ENCODE measurements around the gene EFCAB9.

Gene EFCAB9

DNA sequence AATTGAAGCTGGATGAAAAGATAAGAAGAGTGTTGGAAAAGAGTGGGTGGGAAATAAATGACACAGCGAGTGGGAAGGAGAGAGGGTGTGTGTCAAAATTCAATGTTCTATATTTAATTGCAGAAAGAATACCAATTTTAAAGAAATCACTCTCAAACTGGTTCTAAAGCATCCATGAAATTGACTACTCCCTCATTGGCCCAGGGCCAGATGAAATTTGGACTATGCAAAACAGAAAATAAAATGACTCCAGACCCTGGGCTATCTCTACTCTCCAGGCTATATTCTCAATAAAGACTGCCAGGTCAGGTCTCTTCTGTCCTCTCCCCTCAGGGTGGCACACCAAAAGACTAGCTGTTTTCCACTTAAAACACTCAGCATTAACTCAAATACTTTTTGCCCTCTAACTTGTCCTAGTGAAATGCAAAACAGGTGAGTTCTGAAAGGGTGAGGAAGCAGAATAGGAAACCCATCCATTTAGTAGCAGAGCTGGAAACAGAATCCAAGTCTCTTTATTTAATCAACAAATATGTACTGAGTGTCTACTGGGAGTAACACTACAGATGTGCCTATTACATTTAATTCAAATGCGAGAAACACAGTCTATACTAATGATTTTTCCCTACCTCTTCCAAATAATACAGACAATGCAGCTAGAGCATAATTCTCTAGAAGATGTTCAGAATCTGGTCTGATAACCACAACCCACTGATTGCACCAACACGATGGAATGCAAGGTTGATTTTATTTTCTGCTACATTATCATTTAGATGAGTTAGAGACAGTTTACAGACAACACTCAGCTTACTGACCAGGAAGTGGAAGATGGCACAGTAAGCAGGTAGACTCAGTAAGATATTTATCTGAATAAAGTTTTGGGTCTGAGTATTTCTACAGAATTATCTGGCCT is 42.1 kb downstream of the EFCAB9 start:
- no peak for DNase-seq (ENCODE audit: low read depth in 3 of 3)

DNA sequence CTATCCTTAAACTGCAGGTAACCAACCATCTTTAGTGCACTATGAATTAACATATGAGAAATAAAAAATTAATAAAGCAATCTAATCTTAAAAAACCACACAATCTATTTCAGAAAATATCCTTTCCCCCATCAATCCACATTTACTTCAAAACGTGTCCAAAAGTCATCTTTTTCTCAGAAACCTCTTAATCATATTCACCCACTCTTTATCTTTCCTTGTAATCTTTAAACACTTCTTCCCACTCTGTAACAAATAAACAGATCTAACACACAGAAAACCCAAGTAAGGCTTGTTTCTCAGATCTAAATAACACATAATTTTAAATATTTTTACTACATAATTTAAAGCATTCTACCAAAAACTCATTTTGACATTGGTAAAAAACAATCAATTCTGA is 44.4 kb downstream of the EFCAB9 start:
- DNase-seq (ENCODE audit: low read depth in 3 of 3): no peak

DNA sequence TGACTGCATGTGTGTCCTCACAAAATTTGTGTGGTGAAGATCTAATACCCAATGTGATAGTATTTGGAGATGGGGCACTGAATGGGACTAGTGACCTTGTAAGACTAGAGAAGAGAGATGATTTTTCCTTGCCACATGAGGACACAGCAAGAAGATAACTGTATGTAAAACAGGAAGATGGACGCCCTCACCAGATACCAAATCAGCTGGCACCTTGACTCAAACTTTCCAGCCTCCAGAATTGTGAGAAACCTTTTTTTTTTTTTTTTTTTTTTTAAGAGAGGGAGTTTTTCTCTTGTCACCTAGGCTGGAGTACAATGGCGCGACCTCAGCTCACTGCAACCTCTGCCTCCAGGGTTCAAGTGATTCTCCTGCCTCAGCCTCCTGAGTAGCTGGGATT is 49.3 kb downstream of the EFCAB9 start:
- DNase-seq (ENCODE audit: low read depth in 3 of 3): no peak

DNA sequence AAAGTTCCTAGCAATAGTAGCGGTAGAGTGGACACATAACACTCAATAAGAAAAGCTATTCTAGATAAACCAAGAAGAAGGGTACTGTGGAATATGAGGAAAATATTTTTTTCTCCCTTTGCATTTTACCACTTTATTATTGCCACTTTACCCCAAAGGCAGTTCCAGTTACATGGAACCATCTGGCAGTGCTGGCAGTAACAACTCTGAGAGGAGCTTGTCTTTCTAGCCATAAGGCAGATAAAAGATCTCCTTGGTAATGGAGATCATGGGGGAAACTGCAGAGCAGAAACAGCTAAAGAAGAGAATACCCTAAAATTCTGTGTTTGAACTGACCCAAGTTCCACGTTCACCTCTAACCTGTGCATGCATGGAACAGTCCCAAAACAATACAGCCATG is 51.1 kb downstream of the EFCAB9 start:
- no peak for DNase-seq (ENCODE audit: low read depth in 3 of 3)

DNA sequence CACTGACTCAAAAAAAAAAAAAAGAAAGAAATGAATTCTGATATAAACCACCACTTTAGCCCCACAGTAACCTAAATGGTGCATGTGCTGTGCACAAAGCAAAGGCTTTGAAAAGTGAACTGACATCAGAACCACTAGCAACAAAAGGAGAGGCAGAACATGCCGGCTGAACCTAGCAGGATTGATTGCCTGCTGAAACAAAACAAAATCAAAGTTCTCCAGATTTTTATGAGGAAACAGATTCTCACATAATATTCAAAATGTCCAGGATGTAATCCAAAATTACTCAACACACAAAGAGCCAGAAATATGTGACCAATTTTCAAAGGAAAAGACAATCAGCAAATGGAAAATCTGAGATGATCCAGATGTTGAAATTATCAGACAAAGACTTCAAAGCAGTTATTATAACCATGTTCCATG is 51.7 kb downstream of the EFCAB9 start:
- DNase-seq (ENCODE audit: low read depth in 3 of 3): no peak

DNA sequence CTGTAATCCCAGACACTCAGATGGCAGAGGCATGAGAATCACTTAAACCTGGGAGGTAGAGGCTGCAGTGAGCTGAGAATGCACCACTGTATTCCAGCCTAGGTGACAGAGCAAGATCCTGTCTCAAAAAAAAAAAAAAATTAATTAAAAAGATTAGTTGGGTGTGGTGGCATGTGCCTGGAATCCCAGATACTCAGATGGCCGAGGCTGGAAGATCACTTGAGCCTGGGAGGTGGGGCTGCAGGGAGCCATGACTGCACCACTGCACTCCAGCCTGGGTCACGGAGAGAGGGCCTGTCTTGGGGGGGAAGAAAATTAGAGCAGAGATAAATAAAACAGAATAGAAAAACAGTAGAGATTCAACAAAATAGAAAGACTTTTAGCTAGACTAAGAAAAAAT is 54.7 kb downstream of the EFCAB9 start:
- DNase-seq (ENCODE audit: low read depth in 3 of 3): no peak

DNA sequence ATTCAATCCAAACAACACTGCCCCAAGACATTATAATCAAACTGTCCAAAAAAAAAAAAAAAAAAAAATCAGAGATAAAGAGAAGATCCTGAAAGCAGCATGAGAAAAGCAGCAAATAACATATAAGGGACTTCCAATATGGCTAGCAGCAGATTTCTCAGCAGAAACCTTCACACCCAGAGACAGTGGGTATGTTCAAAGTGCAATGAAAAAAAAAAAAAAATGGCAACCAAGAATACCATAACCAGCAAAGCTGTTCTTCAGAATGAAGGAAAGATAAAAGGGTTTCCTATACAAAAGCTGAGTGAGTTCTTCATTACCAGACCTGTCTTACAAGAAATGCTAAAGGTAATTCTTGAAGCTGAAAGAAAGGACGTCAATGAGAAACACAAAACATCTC is 57.4 kb downstream of the EFCAB9 start:
- DNase-seq (ENCODE audit: low read depth in 3 of 3): no peak

DNA sequence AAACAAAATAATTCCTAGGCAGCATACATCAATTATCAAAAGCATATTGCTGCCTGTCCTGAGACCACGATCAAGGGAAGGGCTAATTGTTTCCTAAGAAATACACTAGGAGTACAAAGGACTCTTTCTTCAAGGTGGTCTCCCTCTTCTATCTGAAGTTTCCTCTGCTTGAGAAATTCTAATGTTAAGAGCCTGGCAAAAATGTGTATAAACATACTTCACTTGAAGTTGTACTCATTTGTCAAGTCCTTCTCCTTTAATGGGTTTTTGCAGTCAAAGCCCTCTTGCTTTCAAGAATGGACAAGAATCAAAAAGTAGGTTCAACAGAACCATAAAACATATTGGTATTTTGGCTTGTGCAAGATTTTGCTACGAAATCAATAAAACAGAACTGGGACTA is 58.5 kb downstream of the EFCAB9 start:
- no peak for DNase-seq (ENCODE audit: low read depth in 3 of 3)

Measured in stimulated activated CD4-positive, alpha-beta T cell treated with anti-CD3 and anti-CD28 coated beads, TNF-alpha, amount 100 ng/mL, for 48 hours (primary cell).